Lower lobe of right lung (tissue), 2 donors: ENCODE data around the gene UBE2H. TPM values are rescaled to one million over a fixed set of nuclear protein-coding genes. Genes with fewer than 3 reads are reported as not detected.

Experiments used
- ATAC-seq, 2 donors: fragments of 200-7000 bp; cut with Tn5 transposase; one replicate each; pipeline ENCODE4 v1.9.1; 2020 to 2022; ENCODE audit warnings: mild to moderate bottlenecking in 2 of 2, moderate library complexity in 2 of 2
- DNase-seq: peaks from one replicate; pipeline ENCODE4 v3.0.0-alpha.2; 2020
- H3K27ac ChIP-seq: fragments of 200-600 bp; one replicate; pipeline ENCODE4 v1.8.0; 2022
- H3K27me3 ChIP-seq: fragments of 200-600 bp; one replicate; pipeline ENCODE4 v1.8.0; 2022; ENCODE audit warnings: low read depth
- H3K36me3 ChIP-seq: fragments of 200-600 bp; one replicate; pipeline ENCODE4 v1.8.0; 2022; ENCODE audit warnings: mild to moderate bottlenecking
- H3K4me1 ChIP-seq: fragments of 200-600 bp; one replicate; pipeline ENCODE4 v1.8.0; 2022
- H3K4me3 ChIP-seq: fragments of 200-600 bp; one replicate; pipeline ENCODE4 v1.8.0; 2022; ENCODE audit warnings: mild to moderate bottlenecking
- H3K9me3 ChIP-seq: fragments of 200-600 bp; one replicate; pipeline ENCODE4 v1.8.0; 2022
- intact Hi-C: fragments of 100-400 bp; cut with DNase I; formaldehyde crosslinking; loops from one replicate; pipeline ENCODE4 v1.11.0; 2022
- total RNA-seq: library from RNA; stranded (reverse); fragmentation: NEBNext Ultra II Directional; extraction: Animal tissue kit (Norgen Biotek cat#: 25700); gene quantifications from one replicate; pipeline ENCODE4 v1.2.1, GENCODE V29; 2021
- TF ChIP-seq, protein P1 (sequence below): fragments of 200-600 bp; IDR thresholded peaks from one replicate; pipeline ENCODE4 v1.8.0; 2022; ENCODE audit warnings: antibody characterized with exemption, mild to moderate bottlenecking
- donor health status: DM: no; HTN: yes; CAD: no; lungs with severe emphysema.

Gene UBE2H
- total RNA-seq, 1 donor from 2014 or later: 76.7 TPM

GRCh38 chr7:129989466-129989865 is 36.7 kb upstream of the UBE2H start:
- H3K4me1 ChIP-seq: no peaks in the 10 kb centered on the region
- DNase-seq: no peak
- TF ChIP-seq, protein P1, sequence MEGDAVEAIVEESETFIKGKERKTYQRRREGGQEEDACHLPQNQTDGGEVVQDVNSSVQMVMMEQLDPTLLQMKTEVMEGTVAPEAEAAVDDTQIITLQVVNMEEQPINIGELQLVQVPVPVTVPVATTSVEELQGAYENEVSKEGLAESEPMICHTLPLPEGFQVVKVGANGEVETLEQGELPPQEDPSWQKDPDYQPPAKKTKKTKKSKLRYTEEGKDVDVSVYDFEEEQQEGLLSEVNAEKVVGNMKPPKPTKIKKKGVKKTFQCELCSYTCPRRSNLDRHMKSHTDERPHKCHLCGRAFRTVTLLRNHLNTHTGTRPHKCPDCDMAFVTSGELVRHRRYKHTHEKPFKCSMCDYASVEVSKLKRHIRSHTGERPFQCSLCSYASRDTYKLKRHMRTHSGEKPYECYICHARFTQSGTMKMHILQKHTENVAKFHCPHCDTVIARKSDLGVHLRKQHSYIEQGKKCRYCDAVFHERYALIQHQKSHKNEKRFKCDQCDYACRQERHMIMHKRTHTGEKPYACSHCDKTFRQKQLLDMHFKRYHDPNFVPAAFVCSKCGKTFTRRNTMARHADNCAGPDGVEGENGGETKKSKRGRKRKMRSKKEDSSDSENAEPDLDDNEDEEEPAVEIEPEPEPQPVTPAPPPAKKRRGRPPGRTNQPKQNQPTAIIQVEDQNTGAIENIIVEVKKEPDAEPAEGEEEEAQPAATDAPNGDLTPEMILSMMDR: no peak
- ATAC-seq: no peak
- H3K9me3 ChIP-seq: no peaks in the 10 kb centered on the region
- no peak overlapping the region for H3K4me3 ChIP-seq
- intact Hi-C loops: no loop called here
- no peaks in the 10 kb centered on the region for H3K27me3 ChIP-seq
- no peaks in the 10 kb centered on the region for H3K36me3 ChIP-seq
- H3K27ac ChIP-seq: no peak overlapping the region

- Histone ChIP-seq H3K36me3 (no peaks in the 10 kb centered on the region), H3K4me1 (no peaks in the 10 kb centered on the region), H3K27ac (no peak overlapping the region), H3K9me3 (no peaks in the 10 kb centered on the region), H3K27me3 (no peaks in the 10 kb centered on the region), H3K4me3 (no peak overlapping the region)
- intact Hi-C loops: no loop called here
- no peak for ATAC-seq
- DNase-seq: no peak
- TF ChIP-seq, protein P1: no peak
These were observed 33.8 kb upstream of the UBE2H start for GRCh38 chr7:129986600-129986999.

GRCh38 chr7:129980667-129981066 is 27.9 kb upstream of the UBE2H start:
- Histone ChIP-seq H3K9me3 (no peaks in the 10 kb centered on the region), H3K36me3 (no peaks in the 10 kb centered on the region), H3K4me3 (no peak overlapping the region), H3K4me1 (no peaks in the 10 kb centered on the region), H3K27ac (no peak overlapping the region), H3K27me3 (no peaks in the 10 kb centered on the region)
- intact Hi-C loops: no loop called here
- TF ChIP-seq, protein P1: no peak
- ATAC-seq (no peak), DNase-seq (no peak)

GRCh38 chr7:129975309-129975708 is 22.5 kb upstream of the UBE2H start:
- TF ChIP-seq, protein P1: no peak
- Histone ChIP-seq H3K9me3 (no peaks in the 10 kb centered on the region), H3K4me3 (no peak overlapping the region), H3K36me3 (no peaks in the 10 kb centered on the region), H3K4me1 (no peaks in the 10 kb centered on the region), H3K27me3 (no peaks in the 10 kb centered on the region), H3K27ac (peak overlapping the region; percentile 18)
- DNase-seq: no peak
- intact Hi-C loops: no loop called here
- peak; percentile 83 to 86 for ATAC-seq

DNA sequence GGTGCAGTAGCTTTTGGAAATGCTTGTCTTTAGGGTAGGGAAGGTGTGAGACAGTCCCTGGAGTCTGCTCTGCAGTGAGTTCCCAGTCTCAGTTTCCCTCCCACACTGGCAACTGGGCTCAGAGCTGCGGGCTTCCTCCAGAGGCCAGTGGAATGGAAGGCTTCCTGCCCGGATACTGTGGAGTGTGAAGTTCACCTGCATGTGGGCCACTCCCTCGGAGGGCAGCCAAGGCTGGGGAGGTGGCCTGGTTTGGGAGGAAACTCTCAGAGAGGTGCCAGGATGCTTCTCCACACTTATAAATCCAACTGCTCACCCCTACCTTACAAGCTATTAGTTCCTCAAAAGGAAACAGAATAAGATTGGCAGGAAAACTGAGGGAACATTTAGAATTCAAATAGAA is 18.1 kb upstream of the UBE2H start:
- Histone ChIP-seq H3K27me3 (no peaks in the 10 kb centered on the region), H3K9me3 (no peaks in the 10 kb centered on the region), H3K4me3 (no peak overlapping the region), H3K4me1 (no peaks in the 10 kb centered on the region), H3K36me3 (no peaks in the 10 kb centered on the region), H3K27ac (no peak overlapping the region)
- DNase-seq: no peak
- intact Hi-C loops: no loop called here
- no peak for ATAC-seq
- TF ChIP-seq, protein P1: no peak
